Measurements from ENCODE around the gene LCN1.

The LCN1 gene

GRCh38 chr9:135488527-135488926 is 32.7 kb upstream of the LCN1 start:
- DNase-seq (ENCODE audit: low spot score), result no peak

DNA sequence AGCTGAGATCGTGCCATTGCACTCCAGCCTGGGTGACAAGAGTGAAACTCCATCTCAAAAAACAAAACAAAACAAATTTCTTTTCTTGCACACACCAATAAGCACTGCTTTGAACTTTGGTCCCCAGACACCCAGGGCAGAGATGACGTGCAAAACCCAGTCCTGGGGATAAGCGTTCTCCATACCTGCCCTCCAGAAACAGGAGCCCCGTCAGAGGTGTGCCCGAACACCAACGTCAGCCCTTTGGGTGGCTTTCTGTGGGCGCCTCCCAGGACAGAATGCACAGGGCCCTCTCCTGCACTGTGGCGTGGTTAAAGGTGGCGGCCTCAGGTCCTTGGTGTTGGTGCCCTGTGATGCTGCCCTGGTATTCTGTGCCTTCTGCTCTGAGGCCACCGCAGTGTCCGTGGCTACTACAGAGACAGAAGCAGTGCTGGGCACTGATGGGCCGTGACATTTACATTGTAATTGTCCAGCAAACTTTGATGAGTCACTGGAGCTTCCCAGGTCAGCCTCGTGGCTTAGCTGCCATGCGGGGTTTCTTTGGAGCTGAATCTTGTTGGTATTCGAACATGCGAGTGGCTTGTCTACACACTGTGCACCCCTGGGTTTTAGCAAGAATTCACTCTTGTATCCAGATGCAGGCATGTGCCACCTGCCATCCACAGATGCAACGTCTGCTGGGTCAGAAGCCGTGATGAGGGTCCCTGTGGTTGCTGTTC is 31.9 kb upstream of the LCN1 start:
- DNase-seq (ENCODE audit: low spot score), result no peak

DNA sequence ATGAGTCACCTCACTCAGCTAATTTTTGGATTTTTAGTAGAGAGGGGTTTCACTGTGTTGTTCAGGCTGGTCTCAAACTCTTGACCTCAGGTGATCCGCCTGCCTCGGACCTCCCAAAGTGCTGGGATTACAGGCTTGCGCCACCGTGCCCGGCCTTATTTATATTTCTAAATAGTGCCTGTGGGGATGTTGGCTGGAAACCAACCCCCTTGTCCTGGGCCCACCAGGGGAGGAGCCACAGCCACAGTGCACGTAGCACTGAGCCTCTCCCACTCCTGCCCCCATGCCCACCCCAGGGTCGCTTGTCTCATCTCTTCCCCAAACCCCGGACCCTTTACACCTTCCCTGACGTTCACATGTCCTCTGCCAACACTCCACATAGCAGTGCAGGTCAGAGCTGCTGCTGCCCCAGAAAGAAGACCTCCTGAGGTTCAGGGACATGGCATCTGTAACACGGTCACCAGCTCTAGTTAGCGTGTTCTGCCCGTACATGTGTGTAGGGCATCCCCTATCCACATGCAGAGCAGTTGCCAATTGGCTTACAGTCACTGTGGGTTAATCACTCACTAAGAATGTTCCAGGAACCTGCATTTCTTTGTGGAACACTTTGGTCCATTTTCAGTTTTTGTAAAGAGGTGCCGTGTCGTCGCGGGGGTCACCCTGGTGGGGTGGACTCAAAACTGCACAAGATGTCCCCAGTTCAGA is 30.9 kb upstream of the LCN1 start:
- no peak for DNase-seq (ENCODE audit: low spot score)

GRCh38 chr9:135490980-135491464 is 30.2 kb upstream of the LCN1 start:
- no peak for DNase-seq (ENCODE audit: low spot score)

- DNase-seq (ENCODE audit: low spot score), result no peak
These were observed 29.5 kb upstream of the LCN1 start for GRCh38 chr9:135491764-135492163.

GRCh38 chr9:135492886-135493669 is 28.2 kb upstream of the LCN1 start:
- no peak for DNase-seq (ENCODE audit: low spot score)

DNA sequence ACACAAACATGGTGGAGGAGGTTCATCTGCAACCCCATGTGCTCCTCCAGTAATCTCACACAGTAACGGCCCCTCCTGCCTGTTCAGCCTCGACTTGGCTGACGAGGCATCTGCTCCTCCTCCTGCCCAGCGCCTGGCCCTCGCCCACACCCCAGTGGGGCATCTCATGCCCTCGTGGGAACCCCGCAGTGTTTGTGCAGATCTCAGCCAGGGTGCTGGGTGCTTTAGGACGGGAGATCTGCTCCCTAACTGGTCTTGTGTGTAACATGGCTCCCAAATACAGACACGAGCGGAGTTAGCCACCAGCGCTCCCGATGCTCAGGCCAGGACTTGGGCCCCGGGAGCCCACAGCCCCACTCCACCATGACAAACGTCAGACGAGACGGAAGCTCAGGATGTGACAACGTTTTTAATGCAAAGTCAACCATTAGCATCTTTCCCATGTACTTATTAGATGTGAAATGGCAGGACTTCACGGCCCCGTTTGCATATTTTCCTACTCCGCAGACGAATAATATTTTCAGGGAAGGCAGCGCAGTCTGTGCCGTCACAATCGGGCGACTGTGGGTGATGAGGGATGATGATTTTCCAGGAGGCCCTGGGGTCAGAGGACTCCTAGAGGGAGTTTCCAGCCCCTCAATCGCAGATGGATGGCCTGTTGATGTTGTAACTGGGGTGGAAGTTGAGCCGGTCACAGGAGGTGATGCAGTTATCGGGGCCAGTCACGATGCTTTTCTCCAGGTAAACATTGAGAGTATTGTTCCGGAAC is 26.3 kb upstream of the LCN1 start:
- no peak for DNase-seq (ENCODE audit: low spot score)

DNA sequence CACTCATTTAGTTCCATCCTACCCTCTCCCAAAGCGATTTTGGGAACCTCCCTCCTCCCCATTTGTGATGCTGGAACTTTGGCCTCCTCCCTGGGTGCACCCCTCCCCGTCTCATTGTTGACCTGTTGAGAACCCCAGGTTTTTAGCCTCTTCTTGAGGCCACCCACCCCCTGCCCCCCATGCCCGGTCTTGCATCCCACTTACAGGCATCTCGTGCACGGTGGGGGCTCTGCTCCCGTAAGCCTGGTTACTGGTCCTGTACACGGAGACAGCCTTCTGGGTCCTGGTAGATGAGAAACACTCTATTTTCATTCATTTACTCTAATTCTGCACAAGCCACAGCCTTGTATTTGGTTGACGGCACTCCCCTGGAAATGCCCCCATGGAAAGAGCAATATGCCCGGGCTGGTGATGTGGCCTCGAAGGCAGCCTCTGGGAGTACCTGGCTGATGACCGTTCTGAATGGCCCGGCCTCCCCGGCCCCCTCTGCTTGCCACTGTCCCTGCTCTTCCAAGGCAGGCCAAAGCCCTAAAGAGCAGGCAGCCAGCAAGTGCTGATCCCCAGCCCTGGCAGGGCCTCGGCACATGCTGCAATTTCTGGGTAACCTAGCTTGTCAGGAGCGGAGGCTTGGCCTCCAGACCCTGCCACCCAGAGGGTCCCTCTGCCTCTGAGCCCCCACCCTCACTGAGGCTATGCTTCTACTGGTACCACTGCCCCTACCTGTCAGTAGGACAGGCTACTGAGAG is 22.7 kb upstream of the LCN1 start:
- no peak for DNase-seq (ENCODE audit: low spot score)

DNA sequence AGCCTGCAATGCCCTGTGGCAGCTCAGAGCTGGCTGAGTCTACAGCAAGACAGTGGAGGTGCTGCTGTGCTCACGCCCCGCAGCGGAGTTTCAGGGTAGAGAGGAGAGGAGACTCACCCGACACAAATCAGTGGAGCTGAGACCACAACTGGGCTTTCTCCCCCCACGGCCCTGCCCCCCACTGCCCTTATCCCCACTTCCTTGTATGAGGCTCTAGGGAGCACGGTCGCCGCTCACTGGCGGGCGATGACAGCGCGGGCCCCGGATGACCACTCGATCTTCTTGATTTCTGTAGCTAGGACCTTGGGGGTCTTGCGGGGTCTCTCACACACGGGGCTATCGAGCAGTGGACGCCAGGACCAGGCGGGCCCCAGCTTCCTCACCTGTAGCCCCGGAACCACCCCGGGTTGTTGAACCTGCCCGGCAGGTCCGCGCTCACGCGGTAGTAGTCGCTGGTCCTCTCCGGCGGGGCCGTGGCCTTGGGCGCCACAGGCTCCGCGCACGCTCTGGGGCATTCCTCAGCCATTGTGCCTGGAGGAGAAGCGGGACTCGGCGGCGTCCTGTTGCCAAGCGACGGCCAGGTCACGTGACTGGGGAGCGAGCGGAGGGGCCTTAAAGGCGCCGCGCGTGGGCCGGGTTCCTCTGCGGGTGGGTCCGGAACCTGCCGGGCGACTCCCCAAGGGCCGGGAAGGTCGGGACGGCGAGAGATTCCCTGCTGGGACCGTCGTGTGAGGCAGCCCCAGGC is 21.7 kb upstream of the LCN1 start:
- peak; percentile 89 for DNase-seq (ENCODE audit: low spot score)

- DNase-seq (ENCODE audit: low spot score), result peak; percentile 24
These were observed 21.1 kb upstream of the LCN1 start for GRCh38 chr9:135500071-135500524.

DNA sequence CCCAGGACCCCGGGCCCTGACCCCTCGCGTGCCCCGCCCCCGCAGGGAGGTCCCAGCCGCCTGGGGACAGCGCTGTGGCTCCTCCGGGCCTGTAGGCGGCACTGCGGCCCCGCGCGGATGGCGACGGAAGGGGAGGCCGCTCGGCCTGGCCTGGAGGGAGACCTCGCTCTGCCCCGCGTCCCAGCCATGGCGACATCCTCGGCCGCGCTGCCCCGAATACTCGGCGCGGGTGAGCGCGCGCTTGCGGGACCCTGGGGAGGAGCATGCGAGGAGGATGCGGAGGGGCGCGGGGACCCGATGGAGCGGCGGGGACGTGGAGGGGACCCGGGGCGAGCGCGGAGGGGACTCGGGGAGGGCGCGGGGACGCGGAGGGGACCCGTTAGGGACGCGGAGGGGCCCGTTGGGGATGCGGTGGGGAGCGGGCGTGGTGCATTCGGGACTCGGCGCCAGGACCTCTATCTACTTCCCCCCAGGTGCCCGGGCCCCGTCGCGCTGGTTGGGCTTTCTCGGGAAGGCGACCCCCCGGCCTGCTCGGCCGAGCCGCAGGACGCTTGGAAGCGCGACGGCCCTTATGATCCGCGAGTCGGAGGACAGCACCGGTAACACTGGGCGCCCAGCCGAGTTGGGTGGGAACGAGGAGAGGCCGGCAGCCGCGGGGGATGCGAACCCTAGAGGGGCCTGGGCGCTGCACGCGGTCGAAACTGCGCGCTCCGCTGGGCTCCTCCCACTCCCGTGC is 20.5 kb upstream of the LCN1 start, which contains the start of gene MRPS2:
TSS of gene MRPS2 (plus strand) at position 158 of the 736 bp plus-strand sequence. CDS start at position 187, 29 bp downstream.
- DNase-seq (ENCODE audit: low spot score), result peak; percentile 90

DNA sequence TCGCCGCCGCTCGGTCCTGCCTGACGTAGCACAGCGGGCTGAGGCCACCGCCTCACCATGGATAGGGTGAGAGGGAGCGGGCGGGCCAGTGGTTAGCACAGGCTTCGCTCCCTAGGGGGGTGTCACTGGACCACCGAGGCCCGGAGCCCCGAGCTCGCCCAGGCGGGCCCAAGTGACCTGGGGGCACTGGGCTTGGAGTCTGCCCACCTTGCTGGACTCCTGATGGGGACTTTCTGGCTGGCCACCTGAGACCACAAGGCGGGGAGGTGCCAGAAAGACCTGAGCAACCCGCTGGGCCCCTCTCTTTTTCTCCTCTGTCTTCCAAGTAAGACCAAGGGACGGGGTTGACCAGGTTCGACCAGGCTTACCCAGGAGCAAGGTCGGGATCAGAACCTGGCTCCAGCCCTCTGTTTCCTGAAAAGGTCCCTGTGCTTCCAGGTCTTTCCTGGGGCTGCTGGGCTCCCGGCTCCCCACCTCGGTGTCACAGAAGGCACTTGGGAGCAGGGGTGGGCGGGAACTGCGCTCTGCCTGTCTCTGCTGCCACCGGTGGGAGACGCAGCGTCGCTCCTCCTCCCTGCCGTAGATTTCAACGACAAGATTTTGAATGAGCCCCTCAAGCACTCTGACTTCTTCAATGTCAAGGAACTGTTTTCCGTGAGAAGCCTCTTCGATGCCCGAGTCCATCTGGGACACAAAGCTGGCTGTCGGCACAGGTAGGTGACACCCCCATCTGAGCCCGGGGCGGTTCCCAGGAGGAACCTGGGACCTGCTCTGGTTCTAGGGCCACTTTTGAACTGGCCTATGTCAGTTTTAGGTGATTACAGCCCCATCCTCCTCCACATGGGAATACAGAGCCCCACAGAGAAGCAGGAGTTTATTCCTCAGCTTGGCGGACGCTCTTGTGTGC is 19.7 kb upstream of the LCN1 start:
- DNase-seq (ENCODE audit: low spot score), result peak; percentile 62

GRCh38 chr9:135502168-135502872 is 18.9 kb upstream of the LCN1 start:
- no peak for DNase-seq (ENCODE audit: low spot score)

GRCh38 chr9:135502873-135503321 is 18.3 kb upstream of the LCN1 start:
- no peak for DNase-seq (ENCODE audit: low spot score)

DNA sequence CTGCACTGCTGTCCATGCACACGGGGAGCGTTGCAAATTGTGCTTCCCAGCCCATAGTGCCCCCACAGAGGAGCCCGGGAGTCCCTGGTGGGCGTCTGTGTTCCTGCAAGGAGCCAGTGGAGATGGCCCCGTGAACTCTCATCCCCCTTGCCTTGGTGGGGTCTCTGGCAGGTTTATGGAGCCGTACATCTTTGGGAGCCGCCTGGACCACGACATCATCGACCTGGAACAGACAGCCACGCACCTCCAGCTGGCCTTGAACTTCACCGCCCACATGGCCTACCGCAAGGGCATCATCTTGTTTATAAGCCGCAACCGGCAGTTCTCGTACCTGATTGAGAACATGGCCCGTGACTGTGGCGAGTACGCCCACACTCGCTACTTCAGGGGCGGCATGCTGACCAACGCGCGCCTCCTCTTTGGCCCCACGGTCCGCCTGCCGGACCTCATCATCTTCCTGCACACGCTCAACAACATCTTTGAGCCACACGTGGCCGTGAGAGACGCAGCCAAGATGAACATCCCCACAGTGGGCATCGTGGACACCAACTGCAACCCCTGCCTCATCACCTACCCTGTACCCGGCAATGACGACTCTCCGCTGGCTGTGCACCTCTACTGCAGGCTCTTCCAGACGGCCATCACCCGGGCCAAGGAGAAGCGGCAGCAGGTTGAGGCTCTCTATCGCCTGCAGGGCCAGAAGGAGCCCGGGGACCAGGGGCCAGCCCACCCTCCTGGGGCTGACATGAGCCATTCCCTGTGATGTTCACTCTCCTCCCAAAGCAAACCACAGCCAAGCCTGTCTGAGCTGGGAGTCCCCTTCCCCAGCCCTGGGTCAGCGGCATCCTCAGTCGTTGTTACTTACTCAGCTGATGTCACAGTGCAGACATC is 17.6 kb upstream of the LCN1 start:
- no peak for DNase-seq (ENCODE audit: low spot score)

All from LoVo (cell line).